BE2C (cell line): ENCODE results near the gene ANKRD11.
"Not testable (repeated sequence)": the region's sequence is repeated elsewhere in the genome, so short reads cannot be mapped to it uniquely, and the experiment has no call there.

ENCODE experiments used
- DNase-seq: peaks from one replicate; pipeline ENCODE4 v3.0.0-alpha.2; 2020
- H3K27me3 ChIP-seq: fragments of 250-450 bp; sonication (Bioruptor Pico); 2 replicates; pipeline ENCODE4 v1.5.1; 2020; ENCODE audit warnings: mild to moderate bottlenecking
- H3K36me3 ChIP-seq: fragments of 250-450 bp; sonication (Bioruptor Pico); 2 replicates; pipeline ENCODE4 v1.5.1; 2020; ENCODE audit warnings: mild to moderate bottlenecking
- H3K4me1 ChIP-seq: fragments of 250-450 bp; sonication (Bioruptor Pico); 2 replicates; pipeline ENCODE4 v1.5.1; 2020
- H3K4me3 ChIP-seq: 2 replicates; pipeline ENCODE4 v1.5.1; 2011; ENCODE audit warnings: low read depth, low read length
- H3K9me3 ChIP-seq: fragments of 250-450 bp; sonication (Bioruptor Pico); 2 replicates; pipeline ENCODE4 v1.5.1; 2020
- TF ChIP-seq, protein P1 (sequence below): IDR thresholded peaks from 2 replicates; pipeline ENCODE4 v1.5.1; 2012; ENCODE audit warnings: mild to moderate bottlenecking, low read depth, low read length

Gene ANKRD11

DNA sequence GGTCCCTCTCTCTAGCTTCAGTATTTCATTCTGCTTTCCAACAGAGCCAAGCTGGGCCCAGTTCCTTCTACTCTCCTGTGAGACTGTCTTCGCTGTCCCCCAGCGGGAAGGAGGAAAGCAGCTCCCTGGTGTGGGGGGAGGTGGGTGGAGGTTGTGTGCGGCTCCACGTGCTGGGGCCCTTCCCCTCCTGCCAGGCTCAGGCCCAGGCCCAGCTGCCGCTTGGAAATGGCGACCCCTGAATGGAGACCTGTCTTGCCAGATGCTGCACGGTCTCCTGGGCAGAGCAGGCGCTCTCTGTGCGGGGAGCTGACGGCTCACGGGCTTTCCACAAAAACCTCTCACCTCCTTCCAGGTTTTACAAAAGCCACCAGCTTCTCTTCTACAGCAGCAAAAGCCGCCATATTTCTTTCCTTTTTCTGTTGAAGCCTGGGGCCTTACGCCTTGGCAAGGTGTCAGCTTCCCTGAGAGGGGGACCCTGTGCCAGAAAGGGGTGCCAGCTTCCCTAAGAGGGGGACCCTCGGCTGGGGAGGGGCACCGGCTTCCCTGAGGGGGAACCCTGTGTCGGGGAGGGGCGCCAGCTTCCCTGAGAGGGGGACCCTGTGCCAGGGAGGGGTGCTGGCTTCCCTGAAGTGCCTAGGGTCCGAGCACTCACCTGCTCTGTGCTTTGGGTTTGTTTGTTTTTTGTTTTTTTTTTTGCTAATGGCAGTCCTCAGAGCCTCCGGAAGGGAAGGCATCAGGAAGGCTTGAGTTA, 225.4 kb downstream of the ANKRD11 start:
- no peak overlapping the region for H3K4me3 ChIP-seq
- H3K9me3 ChIP-seq, result no peaks in the 10 kb centered on the region
- no peak for DNase-seq
- TF ChIP-seq, protein P1, sequence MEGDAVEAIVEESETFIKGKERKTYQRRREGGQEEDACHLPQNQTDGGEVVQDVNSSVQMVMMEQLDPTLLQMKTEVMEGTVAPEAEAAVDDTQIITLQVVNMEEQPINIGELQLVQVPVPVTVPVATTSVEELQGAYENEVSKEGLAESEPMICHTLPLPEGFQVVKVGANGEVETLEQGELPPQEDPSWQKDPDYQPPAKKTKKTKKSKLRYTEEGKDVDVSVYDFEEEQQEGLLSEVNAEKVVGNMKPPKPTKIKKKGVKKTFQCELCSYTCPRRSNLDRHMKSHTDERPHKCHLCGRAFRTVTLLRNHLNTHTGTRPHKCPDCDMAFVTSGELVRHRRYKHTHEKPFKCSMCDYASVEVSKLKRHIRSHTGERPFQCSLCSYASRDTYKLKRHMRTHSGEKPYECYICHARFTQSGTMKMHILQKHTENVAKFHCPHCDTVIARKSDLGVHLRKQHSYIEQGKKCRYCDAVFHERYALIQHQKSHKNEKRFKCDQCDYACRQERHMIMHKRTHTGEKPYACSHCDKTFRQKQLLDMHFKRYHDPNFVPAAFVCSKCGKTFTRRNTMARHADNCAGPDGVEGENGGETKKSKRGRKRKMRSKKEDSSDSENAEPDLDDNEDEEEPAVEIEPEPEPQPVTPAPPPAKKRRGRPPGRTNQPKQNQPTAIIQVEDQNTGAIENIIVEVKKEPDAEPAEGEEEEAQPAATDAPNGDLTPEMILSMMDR, result no peak
- peaks cover 32% of the 10 kb centered on the region for H3K36me3 ChIP-seq
- no peaks in the 10 kb centered on the region for H3K4me1 ChIP-seq
- no peaks in the 10 kb centered on the region for H3K27me3 ChIP-seq

DNA sequence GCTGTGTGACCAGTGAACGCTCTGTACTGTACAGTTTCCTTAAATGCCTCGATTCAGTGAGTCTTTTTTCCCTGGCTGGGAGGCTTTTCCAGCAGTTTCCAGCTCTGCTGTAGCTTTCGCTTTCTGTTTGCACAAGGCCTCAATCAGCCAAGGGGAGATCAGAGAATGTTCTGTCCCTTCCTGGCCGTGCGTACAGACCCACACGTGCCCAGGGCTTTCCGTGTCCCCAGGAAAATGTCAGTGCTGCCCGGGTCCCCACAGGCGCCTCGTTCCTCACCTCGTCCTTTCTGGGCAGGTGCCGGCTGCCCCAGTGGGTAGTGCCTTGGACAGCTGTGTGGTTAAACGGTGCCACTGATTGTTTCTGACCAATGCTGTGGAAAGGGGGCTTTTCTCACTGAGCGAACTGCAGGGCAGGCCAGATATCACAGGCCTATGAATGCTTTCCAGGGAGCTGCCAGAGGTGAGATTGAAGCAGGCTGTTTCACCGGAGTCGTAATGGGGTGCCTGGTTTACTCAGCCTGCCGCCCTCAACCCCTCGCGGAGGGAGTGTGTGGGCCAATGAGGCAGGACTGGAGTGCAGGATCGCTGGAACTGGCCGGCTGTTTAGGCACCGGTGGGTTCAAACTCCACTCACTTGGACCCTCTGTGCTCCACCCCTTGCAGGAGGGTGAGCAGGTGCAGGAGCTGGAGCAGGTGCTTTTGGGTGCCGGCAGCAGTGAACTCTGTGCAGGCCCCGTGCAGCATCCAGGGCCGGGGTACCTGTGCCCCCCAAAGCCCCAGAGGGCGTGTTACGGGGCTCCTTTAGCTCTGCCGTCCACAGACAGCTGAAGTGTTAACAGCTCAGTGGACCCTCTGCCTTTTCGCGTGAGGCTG, 228.4 kb downstream of the ANKRD11 start:
- no peaks in the 10 kb centered on the region for H3K4me1 ChIP-seq
- H3K27me3 ChIP-seq, result peaks cover 13% of the 10 kb centered on the region
- DNase-seq, result no peak
- TF ChIP-seq, protein P1, result no peak
- peaks cover 10% of the 10 kb centered on the region for H3K36me3 ChIP-seq
- no peaks in the 10 kb centered on the region; the same call in 1 of the 2 replicates for H3K9me3 ChIP-seq
- no peak overlapping the region for H3K4me3 ChIP-seq

DNA sequence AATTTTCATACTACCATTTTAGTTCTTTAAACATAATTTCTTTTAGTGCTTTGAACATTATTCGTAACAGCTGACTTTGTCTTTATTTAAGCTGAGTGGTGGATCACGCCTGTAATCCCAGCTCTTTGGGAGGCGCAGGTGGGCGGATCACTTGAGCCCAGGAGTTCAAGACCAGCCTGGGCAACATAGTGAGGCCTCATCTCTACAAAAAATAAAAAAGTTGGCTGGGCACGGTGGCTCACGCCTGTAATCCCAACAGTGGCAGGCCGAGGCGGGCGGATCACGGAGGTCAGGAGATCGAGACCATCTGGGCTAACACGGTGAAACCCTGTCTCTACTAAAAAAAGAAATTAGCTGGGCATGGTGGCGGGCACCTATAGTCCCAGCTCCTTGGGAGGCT, 230.5 kb downstream of the ANKRD11 start:
- not testable (repeated sequence) for H3K4me1 ChIP-seq, DNase-seq, H3K4me3 ChIP-seq, H3K9me3 ChIP-seq, H3K36me3 ChIP-seq
- H3K27me3 ChIP-seq, result peaks cover 21% of the 10 kb centered on the region

DNA sequence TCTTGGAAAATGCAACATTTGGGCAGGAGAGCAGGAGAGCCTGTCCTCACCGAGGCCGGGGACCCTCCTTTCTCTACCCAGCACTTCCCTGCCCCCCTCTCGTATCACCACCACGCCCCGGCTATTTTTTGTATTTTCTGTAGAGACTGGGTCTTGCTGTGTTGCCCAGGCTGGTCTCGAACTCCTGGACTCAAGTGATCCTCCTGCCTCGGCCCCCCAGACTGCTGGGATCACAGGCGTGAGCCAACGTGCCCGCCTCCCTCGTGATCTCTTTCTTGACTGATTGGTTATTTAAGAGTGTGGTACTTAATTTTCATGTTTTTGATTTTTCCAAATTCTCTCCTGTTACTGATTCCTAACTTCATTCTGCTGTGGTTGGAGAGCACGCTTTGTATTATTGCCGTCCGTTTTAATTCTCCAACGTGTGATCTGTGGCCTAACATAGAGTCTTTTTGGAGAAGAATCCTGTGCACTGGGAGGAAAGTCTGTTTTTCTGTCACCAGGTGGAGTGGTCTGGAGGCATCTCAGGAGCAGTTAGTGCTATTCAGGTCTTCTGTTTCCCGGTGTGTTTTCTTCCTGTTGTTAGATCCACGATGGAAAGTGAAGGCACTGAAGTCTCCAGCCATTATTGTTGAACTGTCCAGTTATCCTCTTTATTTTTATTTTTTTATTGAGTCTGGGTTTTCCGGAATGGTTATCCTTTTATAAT, 232.4 kb downstream of the ANKRD11 start:
- DNase-seq, result no peak
- no peaks in the 10 kb centered on the region for H3K4me1 ChIP-seq
- no peaks in the 10 kb centered on the region for H3K36me3 ChIP-seq
- no peak overlapping the region for H3K4me3 ChIP-seq
- TF ChIP-seq, protein P1, result peak; percentile 22; the same call in 1 of the 2 replicates
- peaks cover 21% of the 10 kb centered on the region for H3K27me3 ChIP-seq
- no peaks in the 10 kb centered on the region; the same call in 1 of the 2 replicates for H3K9me3 ChIP-seq

DNA sequence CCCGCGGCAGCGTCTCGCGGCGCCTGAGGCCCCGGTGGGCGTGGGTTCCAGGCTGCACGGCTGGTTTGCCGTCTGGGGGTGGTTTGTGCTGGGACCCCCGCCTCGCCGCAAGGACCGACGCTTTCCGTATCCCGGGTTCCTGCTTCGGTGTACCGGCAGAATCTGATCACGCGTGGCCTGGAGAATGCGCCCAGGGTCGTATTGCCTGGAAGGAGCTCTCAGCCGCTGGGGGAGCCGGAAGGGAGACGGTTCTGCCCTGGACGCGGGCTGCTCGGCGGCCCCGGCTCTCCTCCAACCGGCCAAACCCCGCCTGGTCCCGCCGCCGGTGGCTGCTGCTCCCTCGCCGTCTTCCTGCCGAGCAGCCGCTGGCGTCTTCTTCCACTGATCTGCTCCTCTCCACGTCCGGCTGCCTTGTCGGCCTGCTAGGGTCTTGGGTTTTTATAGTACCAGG, 233.1 kb downstream of the ANKRD11 start:
- DNase-seq, result peak; percentile 30

More for the DNA sequence above, 233.1 kb downstream of the ANKRD11 start:
- Histone ChIP-seq H3K4me1 (no peaks in the 10 kb centered on the region), H3K4me3 (no peak overlapping the region), H3K27me3 (peaks cover 21% of the 10 kb centered on the region), H3K36me3 (no peaks in the 10 kb centered on the region), H3K9me3 (no peaks in the 10 kb centered on the region; the same call in 1 of the 2 replicates)
- TF ChIP-seq, protein P1, result no peak
